Activated T-helper 1 cell treated with anti-CD3 and anti-CD28 coated beads, Interleukin-2, amount 50 U/mL, for 16 hours (primary cell): ENCODE data around the gene ITGAL.
A peak's percentile ranks its signal among the peaks of the same experiment; 100 is the strongest.
"Not testable (repeated sequence)": the region's sequence is repeated elsewhere in the genome, so short reads cannot be mapped to it uniquely, and the experiment has no call there.

Source experiments
- DNase-seq, 2 donors: peaks; one replicate each; pipeline ENCODE4 v3.0.0-alpha.2; 2020; ENCODE audit warnings: low read depth in 1 of 2, low spot score in 1 of 2

Gene ITGAL

DNA sequence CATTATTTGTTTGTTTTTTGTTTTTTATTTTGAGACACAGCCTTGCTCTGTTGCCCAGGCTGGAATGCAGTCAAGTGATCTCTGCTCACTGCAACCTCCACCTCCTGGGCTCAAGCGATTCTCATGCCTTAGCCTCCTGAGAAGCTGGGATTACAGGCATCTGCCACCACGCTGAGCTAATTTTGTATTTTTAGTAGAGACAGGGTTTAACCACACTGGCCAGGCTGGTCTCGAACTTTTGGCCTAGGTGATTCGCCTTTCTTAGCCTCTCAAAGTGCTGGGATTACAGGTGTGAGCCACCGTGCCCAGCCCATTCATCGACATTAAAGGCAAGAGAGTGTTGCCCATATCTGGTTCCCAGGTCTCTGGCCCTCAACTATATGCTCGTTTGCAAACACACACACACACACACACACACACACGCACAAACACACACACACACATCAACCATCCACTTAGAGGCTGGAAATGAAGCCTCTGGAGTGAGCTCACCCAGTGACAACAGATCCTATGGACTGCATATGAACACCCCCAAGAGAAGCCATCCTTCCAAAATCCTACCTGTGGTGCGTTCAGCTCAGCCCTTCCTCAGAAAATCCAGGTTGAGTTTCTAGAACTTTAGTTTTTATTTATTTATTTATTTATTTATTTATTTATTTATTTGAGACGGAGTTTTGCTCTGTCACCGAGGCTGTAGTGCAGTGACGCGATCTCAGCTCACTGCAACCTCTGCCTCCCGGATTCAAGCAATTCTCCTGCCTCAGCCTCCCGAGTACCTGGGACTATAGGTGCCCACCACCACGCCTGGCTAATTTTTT is 14.6 kb upstream of the ITGAL start:
- DNase-seq = no peak

DNA sequence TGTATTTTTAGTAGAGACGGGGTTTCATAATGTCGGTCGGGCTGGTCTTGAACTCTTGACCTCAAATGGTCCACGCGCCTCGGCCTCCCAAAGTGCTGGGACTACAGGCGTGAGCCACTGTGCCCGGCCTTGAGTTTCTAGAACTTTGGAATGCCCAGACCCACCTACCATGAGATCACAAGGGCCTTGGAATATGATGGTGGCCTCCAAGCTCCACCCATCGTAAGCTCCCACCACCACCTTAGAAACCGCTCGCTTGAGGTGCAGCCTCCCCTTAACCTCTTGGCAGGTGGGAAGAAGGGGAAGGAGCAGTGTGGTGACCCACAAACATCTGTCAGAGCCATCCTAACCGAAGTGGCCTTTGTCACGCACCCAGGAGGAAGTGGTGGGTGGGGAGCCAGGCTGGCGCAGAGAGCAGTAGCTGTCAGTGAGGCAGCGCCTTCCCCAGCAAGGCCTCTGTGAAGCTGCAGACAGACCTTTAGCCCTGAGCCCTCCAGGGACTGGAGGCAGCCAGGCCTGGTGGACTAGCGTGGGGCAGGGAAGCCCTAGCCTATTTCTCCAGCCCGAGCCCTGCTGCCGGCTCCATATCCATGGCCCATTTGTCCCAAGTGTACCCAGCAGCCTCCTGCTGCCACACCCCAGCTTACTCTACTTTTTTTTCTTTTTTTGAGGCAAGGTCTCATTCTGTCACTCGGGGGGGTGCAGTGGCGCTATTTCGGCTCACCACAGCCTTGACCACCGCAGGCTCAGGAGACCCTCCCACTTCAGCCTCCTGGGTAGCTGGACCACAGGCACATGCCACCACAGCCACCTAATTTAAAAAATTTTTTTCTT is 13.8 kb upstream of the ITGAL start:
- peak; percentile 65 to 79 for DNase-seq

DNA sequence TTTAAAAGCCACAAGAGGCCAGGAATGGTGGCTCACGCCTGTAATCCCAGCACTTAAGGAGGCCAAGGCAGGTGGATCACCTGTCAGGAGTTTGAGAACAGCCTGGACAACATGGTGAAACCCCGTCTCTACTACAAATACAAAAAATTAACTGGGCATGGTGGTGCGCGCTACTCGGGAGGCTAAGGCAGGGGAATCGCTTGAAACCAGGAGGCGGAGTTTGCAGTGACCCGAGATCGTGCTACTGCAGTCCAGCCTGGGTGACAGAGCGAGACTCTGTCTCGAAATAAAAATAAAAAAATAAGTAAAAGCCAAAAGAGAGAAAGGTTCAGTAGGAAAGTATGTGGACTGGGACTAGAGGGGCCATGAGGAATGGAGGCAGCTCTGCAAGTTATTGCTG is 13.1 kb upstream of the ITGAL start:
- no peak for DNase-seq

DNA sequence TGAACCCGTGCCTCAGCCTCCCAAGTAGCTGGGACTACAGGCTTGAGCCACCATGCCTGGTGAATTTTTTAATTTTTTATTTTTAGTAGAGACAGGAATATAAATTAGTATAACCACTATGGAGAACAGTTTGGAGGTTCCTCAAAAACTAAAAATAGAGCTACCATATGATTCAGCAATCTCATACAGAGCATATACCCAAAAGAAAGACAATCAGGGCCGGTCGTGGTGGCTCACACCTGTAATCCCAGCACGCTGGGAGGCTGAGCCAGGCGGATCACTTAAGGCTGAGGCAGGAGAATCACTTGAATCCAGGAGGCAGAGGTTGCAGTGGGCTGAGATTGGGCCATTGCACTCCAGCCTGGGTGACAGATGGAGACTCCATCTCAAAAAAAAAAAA is 11.1 kb upstream of the ITGAL start:
- DNase-seq = not testable (repeated sequence)

DNA sequence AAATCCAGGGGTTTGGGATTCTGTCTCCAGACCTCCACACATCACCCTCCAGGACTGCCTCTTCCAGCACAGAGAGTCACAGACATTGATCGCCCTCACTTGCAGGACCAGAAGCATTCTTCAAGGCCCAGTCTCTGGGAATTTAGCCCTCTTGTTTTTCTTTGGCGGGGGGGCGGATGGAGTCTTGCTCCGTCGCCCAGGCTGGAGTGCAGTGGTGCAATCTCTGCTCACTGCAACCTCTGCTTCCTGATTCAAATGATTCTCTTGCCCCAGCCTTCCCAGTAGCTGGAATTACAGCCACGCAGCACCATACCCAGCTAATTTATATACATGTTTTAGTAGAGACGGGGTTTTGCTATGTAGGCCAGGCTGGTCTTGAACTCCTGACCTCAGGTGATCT is 8.5 kb upstream of the ITGAL start:
- no peak for DNase-seq

DNA sequence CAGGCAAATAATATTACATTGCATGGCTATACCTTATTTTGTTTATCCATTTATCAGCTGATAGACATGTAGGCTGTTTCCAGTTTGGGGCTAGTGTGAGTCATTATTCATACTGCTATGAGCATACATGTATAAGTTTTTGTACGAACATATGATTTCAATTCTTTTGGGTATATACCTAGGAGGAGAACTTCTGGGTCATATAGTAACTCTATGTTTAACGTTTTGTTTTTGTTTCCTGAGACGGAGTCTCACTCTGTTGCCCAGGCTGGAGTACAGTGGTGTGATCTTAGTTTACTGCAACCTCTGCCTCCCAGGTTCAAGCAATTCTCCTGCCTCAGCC is 2.4 kb upstream of the ITGAL start:
- no peak for DNase-seq

DNA sequence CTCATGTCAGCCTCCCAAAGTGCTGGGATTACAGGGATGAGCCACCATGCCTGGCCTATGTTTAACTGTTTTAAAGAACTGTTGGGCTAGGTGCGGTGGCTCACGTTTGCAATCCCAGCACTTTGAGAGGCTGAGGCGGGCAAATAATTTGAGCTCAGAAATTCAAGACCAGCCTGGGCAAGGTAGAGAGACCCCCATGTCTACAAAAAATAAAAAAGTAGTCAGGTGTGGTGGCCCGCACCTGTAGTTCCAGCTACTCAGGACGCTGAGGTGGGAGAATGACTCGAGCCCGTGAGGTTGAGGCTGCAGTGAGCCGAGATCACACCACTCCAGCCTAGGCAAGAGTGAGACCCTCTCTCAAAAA is 1.9 kb upstream of the ITGAL start:
- DNase-seq = no peak

DNA sequence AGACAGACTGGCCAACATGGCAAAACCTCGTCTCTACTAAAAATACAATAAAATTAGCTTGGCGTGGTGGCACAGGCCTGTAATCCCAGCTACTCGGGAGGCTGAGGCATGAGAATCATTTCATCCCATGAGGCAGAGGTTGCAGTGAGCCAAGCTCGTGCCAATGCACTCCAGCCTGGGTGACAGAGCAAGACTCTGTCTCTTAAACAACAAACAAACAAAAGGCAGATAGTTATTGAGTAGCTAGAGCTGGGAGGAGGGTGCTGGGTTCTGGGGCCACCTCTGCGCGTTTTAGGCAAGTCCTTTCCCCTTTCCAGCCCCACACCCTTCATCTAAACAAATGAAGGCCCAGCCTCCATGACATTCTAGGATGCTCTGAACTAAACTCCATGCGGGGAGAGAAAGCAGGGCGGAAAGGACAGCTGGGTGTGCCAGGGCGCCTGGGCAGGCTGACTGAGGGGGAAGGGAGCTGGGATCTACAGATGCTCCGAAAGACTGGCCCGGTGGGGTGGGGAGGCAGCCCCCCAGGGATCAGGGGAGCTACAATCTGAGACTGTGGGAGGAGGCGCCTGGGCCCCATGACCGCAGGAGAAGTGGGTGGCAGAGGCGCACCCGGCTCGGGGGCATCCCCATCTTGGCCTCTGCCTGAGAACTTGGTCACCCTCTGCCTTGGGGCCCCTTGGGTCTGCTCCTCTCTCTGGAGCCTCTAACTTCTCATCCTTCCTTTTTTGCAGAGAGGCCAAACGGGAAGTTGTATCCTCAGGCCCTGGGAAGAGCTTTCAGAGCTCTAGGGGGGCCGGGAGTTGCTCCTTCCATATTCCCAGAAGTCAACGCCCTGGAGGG is 910 bp downstream of the ITGAL start:
- DNase-seq = peak in 1 of 2 donors; percentile 52

DNA sequence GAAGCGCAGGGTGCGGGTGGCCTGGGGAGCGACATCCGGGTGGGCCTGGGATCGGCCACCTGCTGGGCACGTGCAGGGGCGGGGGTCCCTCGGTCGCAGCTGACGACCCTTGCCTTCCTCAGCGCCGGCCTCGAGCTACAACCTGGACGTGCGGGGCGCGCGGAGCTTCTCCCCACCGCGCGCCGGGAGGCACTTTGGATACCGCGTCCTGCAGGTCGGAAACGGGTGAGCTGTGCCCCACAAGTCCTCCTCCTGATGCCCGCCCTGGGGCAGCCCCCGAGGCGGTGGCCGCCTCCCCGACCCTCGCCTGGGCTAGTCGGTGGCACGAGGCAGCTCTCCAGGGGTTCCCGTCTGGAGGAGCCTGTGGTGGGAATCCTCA is 1.5 kb downstream of the ITGAL start:
- no peak for DNase-seq

DNA sequence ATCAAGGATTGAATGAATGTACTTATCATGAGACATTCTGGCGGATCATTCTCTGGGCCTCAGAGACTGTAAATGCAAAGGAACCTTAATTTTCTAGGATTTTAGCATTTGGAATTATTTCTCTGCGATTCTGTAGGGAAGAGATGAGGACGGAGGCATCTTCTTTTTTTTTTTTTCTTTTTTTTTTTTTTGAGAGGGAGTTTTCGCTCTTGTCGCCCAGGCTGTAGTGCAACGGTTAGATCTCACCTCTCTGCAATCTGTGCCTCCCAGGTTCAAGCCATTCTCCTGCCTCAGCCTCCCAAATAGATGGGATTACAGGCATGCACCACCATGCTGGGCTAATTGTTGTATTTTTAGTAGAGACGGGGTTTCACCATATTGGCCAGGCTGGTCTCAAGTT is 2.1 kb downstream of the ITGAL start:
- no peak for DNase-seq

DNA sequence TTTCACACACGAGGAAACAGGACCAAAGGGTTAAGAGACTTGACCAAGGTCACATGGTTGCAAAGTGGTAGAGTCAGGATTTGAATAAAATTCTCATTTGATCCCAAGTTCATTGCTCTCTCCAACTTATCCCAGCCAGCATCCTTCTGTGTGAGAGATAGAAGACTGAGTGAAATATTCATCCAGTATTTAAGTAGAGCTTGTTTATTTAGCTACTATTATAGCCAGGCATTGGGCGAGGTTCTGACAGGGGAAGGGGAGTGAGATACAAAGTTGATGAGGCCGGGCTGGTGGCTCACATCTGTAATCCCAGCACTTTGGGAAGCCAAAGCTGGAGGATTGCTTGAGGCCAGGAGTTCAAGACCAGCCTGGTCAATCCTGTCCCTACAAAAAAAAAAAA is 4.4 kb downstream of the ITGAL start:
- DNase-seq = no peak

DNA sequence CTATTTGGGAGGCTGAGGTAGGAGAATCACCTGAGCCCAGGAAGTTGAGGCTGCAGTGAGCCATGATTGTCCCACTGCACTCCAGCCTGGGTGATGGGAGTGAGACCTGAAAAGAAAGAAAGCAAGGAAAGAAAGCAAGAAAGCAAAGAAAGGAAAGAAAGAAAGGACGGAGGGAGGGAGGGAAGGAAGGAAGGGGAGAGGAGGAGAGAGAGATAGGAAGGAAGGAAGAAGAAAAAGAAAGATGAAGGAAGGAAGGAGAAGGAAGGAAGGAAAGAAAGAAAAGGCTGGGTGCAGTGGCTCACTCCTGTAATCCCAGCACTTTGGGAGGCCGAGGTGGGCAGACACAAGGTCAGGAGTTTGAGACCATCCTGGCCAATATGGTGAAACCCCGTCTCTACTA is 5.2 kb downstream of the ITGAL start:
- DNase-seq = not testable (repeated sequence)

DNA sequence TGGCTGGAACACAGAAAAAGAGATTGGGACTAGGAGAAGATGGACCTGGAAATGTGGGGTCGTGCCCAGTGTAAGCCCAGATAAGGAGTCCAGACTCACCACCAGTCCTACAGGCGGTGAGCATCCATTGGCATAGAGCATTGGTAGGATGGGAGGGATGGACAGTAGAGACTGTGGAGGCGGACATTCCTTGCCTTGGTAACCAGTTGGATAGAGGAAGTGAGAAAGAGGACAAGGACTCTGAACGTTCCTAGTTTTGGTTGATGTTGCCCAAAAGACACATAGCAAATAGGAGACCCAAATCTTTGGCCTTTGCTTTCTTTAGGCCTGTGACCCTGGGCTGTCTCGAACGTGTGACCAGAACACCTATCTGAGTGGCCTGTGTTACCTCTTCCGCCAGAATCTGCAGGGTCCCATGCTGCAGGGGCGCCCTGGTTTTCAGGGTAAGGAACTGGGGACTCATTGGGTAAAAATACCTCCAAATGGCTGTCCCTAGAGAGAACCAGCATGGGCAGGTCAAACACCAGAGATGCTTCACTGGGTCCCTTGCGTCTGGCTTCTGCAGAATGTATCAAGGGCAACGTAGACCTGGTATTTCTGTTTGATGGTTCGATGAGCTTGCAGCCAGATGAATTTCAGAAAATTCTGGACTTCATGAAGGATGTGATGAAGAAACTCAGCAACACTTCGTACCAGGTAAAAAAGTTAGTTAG is 6.4 kb downstream of the ITGAL start:
- no peak for DNase-seq

DNA sequence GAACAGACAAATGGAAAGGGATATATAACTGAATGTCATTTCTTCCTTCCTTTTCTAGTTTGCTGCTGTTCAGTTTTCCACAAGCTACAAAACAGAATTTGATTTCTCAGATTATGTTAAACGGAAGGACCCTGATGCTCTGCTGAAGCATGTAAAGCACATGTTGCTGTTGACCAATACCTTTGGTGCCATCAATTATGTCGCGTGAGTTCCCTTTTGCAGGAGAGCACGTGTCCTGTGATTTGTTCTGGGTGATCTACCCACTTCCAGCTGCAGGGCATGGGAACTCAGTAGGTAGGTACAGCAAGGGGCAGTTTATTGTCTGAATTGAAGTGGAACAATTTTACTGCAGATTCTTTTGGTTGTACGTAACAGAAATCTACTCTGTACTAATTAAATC is 8.8 kb downstream of the ITGAL start:
- no peak for DNase-seq

DNA sequence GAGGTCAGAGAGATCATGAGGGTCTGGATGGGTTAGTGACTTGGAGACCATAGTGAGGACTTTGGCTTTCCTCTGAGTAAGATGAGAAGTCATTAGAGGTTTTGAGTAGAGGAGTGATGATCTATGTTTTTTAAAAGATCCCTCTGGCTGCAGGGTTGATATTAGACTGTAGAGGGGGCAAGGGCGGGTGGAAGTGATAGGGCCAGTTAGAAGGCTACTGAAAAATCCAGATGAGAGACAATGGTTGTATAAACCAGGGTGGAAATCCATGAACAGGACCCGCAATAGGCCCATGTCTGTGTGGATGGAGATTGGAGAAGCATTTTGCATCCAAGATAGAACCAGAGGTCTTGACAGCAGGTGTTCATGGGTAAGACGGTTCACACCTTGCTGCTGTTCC is 9.8 kb downstream of the ITGAL start:
- DNase-seq = no peak

DNA sequence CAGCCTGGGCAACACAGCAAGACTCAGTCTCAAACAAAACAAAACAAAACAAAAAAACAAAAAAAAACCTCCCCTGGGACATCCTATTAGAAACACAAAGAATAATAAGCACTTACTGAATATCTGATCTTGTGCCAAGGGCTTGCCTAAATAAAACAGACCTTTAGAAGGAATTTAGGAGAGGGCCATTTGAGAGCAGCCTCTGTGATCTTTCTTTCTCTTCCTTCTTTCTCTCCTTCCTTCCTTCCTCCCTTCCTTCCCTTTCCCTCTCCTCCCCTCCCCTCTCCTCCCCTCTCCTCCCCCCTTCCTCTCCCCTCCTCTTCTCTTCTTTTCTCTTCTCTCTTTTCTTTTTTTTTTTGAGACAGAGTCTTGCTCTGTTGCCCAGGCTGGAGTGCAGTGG is 12.3 kb downstream of the ITGAL start:
- DNase-seq = no peak

DNA sequence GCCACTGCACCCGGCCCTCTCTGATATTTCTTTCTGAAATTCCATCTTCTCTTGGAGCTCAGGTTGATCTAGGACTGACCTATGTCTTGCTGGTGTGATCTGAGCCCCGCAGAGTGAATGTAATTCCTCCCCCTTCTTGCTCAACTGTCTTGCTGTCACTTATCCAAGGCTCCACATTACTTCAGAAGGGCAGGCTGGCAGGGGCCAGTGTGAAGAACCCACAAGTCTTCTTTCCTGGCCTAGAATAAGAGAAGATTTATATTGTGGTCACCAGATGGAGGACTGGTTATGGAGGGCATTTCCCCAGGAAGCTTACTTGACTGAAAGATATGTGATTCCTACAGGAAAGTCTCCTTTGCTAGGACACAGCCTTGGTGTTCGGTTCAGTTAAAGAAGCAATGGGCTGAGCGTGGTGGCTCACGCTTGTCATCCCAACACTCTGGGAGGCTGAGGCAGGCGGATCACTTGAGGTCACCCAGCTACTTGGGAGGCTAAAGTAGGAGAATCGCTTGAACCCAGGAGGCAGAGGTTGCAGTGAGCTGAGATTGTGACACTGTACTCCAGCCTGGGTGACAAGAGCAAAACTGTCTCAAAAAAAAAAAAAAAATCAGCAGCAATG is 13.4 kb downstream of the ITGAL start:
- DNase-seq = no peak

DNA sequence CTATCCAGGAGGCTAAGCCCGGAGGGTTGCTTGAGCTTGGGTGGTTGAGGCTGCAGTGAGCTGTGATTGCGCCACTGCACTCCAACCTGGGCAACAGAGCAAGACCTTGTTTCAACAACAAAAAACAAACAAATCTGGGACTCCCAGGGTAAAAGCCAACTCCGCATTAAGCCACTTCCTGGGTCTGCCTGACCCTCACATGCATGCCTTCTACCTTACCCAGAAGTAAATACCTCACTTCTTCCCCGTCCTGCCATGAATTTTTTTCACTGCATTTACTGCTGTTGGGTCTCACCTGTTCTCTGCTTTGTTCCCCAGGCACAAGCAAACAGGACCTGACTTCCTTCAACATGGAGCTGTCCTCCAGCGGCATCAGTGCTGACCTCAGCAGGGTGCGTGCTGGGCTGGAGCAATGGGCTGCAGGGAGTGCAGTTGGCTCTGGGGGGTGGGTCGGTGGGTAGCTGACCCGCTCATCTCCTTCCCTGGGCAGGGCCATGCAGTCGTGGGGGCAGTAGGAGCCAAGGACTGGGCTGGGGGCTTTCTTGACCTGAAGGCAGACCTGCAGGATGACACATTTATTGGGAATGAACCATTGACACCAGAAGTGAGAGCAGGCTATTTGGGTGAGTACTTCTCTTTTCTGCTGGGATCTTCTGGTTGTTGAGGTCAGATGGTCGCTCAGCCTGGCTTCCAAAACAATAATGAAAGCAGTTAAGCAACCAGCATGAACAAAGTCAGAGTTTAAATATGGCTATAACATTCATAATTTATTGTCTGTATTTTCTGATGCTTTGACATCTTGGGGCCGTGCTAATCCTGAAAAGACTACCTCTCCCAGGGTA is 16.4 kb downstream of the ITGAL start:
- no peak for DNase-seq

DNA sequence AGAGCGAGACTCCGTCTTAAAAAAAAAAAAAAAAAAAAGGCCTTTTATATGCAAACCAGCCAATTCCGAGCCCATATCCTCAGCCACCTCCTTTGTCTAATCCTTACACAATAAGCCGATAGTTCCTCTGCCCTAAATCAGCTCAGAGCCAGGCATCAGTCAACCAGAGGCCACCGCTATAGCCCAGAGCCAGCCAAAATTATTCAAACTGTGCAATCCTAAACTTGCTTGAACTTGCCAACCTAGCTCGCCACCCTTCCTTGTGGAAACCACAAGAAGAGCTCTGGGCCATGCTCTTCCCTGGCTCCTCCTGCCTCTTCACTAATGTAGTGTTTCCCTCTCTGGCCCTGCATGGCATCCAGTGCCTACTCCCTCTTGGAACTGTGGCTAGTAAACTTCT is 17.7 kb downstream of the ITGAL start:
- no peak for DNase-seq

DNA sequence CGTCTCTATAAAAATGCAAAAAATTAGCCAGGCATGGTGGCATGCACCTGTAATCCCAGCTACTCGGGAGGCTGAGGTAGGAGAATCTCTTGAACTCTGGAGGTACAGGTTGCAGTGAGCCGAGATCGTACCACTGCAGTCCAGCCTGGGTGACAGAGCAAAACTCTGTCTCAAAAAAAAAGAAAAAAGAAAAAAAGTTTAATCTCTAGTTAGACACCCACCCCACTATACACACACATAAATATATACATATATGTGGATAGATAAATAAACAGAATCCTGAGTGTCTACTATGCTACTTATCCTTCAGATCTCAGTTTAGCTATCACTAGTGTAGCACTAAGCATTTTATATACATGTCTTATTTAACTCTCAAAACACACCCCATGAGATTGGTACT is 18.7 kb downstream of the ITGAL start:
- DNase-seq = no peak
